DMS 273 treated with DMSO at 0.1 percent for 48 hours (cell line): ENCODE results near the gene CCL20.

Experiments
- DNase-seq: peaks from one replicate; lab custom pipeline; 2025; lab: John Stamatoyannopoulos, UW

Gene CCL20

DNA sequence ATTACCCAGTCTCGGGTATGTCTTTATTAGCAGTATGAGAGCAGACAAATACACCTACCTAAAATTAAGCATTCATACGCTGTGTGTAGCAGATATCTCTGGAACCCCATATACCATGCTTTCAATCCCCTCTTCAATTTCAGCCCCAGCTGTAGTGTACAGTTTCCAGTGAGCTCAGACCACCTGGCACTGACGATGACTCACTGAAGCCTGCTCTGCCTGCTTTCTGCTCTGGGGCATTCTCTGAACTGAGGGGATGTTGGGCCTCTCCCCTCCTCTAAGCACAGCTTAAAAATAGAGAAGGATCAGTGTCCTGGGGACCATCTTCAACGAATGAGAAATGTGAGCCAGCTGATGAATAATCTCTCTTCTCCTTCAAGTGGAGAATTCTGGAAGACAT lies 8.7 kb upstream of the CCL20 start:
- DNase-seq = no peak

DNA sequence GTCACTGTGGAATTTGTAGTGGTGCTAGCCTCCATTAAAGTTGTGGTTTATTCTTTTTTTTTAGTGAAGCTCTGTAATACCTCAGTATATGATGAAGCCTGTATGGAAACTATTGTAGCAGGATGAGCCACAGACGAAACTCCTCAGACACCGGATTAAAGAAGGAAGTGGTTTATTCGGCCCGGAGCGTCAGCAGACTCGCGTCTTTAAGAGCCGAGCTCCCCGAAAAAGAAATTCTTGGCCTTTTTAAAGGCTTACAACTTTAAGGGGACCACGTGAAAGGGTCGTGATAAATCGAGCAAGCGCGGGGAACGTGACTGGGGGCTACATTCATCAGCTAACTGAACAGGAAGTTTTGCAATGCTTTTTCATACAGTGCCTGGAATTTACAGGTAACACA lies 8.1 kb upstream of the CCL20 start:
- no peak for DNase-seq

- DNase-seq = no peak
Observed at GRCh38 chr2:227808936-227809335, 4.7 kb upstream of the CCL20 start.

DNA sequence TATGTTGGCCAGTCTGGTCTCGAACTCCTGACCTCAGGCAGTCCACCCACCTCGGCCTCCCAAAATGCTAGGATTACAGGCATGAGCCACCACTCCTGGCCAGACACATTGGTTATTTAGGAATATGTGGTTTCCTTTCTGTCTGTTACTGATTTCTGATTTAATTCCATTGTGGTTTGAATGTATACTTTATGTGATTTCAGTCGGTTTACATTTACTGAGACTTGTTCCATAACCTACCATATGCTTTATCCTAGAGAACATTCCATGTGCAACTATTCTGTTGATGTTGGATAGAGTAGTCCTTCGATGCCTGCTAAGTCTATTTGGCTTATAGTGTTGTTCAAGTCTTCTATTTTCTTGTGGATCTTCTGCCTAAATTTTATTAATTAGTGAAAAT lies 1.6 kb upstream of the CCL20 start:
- DNase-seq = no peak

- DNase-seq = no peak
Observed at GRCh38 chr2:227813229-227813561, 447 bp upstream of the CCL20 start.

DNA sequence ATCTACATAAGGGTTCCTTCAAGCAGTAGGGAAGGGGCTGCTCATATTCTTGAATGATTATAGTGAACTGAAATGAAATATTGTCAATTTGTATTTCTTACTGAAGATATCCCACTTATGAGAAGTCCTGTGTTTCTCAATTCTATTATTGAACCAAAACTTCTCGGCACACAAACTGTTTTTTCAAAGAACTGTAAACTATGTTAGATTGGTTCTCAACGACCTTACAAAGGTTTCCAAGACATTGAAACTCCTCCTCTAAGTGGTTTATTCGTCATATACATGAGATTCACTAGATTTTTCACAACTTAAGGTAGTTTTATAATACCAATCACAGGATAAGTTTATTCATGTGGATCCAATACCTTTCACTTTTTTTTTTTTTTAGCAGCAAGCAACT lies 1.4 kb downstream of the CCL20 start:
- no peak for DNase-seq

DNA sequence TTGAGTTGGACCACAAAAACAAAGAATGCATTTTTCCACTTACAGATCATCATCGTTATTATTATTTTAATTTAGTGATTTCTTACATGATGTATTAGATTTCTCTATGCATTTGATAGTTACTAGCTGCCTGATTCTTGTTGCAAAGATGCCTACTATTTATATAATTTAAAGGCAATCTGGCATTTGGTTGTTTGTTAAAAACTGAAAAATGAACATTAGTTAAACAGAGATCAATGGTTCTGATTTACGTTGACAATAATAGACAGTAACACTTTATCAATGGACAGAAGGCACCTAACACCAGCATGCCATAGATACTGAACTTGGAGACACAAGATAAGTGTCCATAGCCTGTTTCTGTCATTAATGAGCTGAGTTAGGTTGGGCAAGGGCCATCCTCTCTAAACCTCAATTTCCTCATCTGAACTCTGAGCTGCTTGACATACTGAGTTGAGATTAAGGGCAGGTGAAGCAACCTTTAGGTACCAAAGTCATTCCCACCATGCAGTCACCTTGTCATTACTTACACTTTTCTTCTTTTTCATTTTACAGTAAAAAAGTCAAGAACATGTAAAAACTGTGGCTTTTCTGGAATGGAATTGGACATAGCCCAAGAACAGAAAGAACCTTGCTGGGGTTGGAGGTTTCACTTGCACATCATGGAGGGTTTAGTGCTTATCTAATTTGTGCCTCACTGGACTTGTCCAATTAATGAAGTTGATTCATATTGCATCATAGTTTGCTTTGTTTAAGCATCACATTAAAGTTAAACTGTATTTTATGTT lies 3.1 kb downstream of the CCL20 start:
- no peak for DNase-seq

- no peak for DNase-seq
Observed at GRCh38 chr2:227817336-227817735, 3.7 kb downstream of the CCL20 start.

DNA sequence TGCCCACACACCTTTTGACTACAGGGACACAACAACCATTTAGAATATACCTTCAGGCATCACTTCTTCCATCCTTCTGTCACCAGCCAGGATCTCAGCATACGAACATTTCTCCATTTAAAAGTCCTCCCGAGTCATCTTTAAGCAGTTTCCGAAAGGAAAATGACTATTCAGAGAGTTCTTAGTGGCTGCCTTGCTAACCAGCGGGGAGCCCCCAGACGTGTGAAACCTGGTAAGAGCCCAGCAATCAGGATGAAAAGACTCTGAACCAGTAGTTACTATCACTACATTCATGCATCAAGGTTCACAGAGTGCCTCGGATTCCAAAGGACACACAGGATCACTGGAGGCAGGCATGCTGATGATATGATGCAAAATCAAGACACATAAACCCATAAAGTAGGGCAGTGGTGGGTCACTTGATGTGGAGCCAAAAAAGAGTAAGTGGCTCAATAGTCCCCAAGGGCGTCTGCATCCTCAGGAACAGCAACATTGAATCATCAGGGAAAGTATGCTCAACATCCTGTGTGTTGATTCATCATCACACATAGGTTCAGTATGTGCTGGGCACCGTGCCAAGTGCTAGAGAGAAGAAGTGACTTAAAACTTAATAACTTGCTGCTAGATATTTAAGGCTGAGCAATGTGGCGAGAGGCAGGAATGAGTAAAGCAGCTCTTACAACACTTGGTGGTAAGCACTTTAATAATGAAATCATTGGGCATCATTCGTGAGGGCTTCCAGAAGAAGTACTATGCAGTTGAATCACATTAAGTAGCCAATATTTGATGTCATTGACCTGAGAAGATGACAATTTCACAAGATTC lies 4.4 kb downstream of the CCL20 start:
- DNase-seq = no peak

DNA sequence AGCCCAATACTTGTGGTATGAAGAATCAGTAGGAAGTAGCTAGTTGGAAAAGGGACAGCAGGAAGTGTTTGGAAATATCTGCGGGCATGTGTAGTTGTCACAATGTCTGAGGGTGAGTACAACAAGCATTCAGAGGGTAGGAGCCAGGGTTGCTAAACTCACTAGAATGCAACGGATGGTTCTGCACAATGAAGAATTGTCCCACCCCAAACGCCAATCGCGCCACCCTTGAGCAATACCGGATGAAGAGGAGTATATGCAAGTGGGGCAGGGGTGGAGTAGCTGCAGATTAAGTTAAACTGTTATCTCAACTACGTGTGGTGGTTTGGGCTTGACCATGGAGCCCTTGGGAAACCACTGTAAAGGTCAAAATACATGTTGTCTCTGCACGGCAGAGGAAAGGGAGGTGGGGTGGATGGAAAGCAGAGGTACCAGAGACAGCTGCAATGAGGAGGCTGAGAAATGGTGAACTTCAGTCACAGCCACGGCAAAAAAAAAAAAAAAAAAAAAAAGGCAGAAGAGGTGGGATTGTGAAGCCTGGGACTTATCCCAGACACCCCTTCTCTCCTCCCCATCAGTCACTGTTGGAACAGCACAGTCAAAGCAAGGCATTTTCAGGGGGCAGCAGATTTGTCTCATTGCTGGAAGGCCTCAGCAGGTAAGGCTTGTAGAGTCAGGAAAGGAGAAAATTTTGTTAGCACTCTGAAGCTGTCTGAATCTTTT lies 5.2 kb downstream of the CCL20 start:
- DNase-seq = no peak

DNA sequence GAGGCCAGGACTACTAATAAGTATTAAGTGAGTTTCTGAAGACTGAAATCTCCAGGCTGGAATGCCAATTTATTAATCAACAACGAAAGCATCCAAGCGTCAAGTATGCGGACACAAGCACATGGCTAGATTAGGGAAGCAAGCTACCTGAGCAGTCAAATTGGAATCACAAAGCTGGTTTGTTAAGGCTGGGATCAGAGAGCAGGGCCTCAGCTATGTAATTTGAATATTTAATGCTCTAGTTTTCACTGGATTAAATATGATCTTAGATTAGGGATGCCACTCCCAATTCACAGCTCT lies 5.7 kb downstream of the CCL20 start:
- no peak for DNase-seq

GRCh38 chr2:227821043-227821942 lies 7.7 kb downstream of the CCL20 start:
- no peak for DNase-seq

DNA sequence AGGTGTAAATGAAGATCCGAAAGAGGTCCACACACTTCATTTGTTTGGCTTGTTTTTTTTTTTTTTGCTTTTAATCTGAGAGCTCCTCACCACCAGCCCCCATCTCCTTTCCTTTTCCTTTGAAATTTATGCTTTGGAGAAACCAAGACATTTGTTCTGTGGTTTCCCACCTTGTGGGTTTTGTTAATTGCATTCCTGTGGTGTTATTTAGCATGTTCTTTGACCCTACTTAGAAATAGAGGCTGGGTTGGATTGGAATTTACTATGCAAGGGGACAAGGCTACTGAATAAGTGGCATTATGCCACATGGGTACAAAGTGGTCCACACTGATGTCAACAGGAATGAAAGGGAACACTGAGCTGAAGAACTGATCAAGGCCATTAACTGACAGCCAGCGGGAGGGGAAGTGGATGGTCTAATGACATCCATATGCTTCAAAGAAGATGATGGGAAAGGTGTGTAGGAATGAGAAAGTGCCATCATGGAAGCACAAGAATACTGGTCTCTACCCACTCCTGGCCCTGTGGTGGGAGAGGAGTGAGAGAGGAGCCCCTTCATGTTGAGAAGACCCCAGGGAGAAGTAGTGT lies 8.9 kb downstream of the CCL20 start:
- no peak for DNase-seq

DNA sequence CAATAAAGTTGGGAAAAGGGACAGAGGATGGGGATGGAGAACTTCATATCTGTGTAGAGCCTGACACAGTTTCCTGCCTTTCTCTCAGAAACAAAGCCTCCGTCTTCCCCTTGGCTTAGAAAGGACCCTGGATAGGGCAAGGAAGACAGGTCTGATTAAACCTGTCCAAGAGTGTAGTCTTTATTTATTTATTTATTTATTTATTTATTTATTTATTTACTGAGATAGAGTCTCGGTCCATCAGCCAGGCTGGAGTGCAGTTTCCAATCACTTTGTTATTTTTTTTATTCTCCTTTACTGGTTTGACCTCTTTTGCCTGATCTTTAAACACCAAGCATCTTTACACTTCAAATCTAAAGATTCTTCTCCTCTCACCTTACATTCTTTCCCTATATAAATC lies 10.3 kb downstream of the CCL20 start:
- no peak for DNase-seq

- DNase-seq = no peak
Observed at GRCh38 chr2:227824711-227825110, 11.1 kb downstream of the CCL20 start.

DNA sequence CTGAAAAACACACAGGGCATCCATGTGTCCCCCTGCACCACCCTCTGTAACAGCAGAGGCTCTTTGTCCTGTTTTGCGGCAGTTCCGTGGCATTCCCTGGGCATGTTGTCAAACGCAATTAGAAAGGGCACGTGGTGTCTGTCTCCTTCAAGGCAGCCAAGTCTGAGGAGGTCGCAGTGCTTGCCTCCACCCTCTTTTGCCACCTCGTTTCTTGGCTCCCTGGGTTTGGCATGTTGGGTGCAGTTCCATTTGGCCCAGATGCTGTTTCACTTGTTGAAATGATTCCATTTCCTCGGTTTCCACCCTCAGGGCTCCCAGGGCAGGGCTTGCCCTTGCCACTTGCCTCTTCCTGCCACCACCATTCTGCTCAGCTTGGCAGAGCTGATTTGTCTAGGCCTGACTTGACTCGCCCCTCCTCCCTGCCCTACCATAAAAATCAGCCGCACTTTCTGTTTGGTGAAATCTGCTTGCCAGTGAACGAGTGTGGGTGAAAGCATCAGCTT lies 12.4 kb downstream of the CCL20 start:
- no peak for DNase-seq

DNA sequence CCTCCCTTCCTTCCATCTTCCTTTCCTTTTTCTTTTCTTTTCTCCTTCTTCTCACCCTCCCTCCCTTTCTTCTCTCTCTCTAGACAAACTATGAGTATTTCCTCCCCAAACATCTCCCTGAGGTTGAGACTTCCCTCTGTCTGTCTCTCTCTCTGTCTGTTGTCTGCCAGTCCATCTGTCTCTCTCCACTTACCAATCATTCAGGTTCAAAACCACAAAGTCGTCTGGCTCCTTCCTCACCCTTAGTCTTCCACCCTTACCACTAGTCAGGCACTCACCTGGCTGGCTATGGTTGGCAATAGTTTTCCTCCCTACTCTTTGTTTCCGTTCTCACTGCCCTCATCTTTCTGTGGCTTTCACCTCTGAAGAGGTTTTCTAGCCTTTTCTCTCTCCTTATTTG lies 12.9 kb downstream of the CCL20 start:
- DNase-seq = no peak

DNA sequence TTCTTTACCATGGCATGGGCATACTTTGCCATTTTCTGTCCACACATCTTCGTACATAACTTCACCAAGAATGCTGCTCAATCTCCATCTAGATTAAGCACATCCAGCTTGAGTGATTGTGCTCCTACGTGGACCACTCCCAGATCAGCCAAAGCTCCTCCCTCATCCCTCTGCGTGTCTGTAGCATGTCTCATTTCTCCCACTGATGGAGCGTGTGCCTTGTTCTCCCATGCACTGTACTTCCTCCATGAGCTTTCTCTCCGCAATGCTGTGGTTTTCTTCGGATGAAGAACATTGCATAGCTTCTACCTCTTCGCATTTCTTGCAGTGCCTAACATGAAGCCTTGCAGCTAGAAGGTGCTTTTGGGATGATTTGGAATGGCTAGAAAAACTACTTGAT lies 13.5 kb downstream of the CCL20 start:
- DNase-seq = no peak

GRCh38 chr2:227828477-227828912 lies 14.9 kb downstream of the CCL20 start:
- no peak for DNase-seq

DNA sequence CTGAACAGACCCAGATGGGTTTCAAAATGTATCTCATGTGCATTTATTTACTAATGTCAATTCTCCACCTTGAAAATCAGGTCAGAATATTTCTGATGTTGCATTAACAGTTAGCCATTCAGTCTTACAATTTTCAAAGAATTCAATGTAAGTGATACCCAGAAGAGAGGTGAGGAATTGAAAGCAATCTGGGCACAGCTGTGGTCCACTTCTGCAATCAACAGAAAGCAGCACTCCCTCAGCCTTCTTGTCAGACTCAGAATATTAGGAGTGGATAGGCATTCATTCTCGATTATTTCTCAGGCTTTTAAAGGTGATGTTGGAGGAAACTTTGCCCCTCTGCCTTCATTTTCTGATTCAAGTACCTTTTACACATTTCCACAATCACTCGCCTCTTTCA lies 15.7 kb downstream of the CCL20 start:
- DNase-seq = no peak

- no peak for DNase-seq
Observed at GRCh38 chr2:227834423-227834822, 20.8 kb downstream of the CCL20 start.
